ENCODE results near the gene TMEM63B. TPM values are rescaled to one million over a fixed set of nuclear protein-coding genes. Genes with fewer than 3 reads are reported as not detected.
A peak's percentile ranks its signal among the peaks of the same experiment; 100 is the strongest.

TMEM63B gene
- total and polyA plus RNA-seq, 2 of the 8 experiments (the other 6 are each of a cell fraction or from before 2014, with no cell fraction given) = 61.1 to 96.8 TPM

- Histone ChIP-seq H3K36me3 (ENCODE audit: control insufficient read depth in 2 of 4, insufficient read depth in 4 of 4, low read length in 3 of 4) (no peaks in the 10 kb centered on the region), H2BK12ac (ENCODE audit: low read depth, low read length) (peak overlapping the region; percentile 100), H2BK5ac (ENCODE audit: low read depth, low read length) (peak overlapping the region; percentile 99), H3K79me2 (ENCODE audit: control insufficient read depth in 1 of 2, insufficient read depth in 2 of 2, low read length in 2 of 2) (no peaks in the 10 kb centered on the region), H3K4me1 (replicated peaks in 1 of 4; ENCODE audit: control insufficient read depth in 3 of 4, insufficient read depth in 4 of 4, low read length in 3 of 4) (peaks cover 21 to 32% (median 30%) of the 10 kb centered on the region in 4 experiments), H4K8ac (ENCODE audit: extremely low read depth, insufficient read depth, low read length) (peak overlapping the region; percentile 97; the same call in 1 of the 2 replicates), H3K18ac (ENCODE audit: extremely low read depth, low read length) (peak overlapping the region; percentile 99), H3K4ac (replicated peaks; ENCODE audit: insufficient read length, low read depth, low read length) (peak overlapping the region; percentile 94), H3K4me3 (ENCODE audit: extremely low read depth in 1 of 4, insufficient read depth in 2 of 4, low read depth in 3 of 4, low read length in 4 of 4) (peak overlapping the region in 2 of 4 experiments; percentile 5 to 7; a peak in 3 of 8 replicates), H3K9me3 (ENCODE audit: insufficient read depth in 2 of 2, low read depth in 1 of 2, low read length in 1 of 2) (no peaks in the 10 kb centered on the region), H3K23me2 (ENCODE audit: low read depth, low read length) (no peaks in the 10 kb centered on the region; the same call in 1 of the 2 replicates), H2AFZ (ENCODE audit: low read length) (no peak overlapping the region), H2AK5ac (ENCODE audit: low read depth, low read length) (peak overlapping the region; percentile 82), H3K9ac (replicated peaks in 1 of 4; ENCODE audit: extremely low read depth in 1 of 4, low read depth in 3 of 4, low read length in 3 of 4) (peak overlapping the region in 3 of 4 experiments; percentile 47 to 58 (median 51); a peak in 5 of 7 replicates), H2BK15ac (ENCODE audit: low read length) (peak overlapping the region; percentile 53; the same call in 1 of the 2 replicates), H3K14ac (ENCODE audit: insufficient read length) (no peak overlapping the region), H3K27ac (ENCODE audit: low read depth, low read length) (peak overlapping the region; percentile 93), H4K91ac (replicated peaks; ENCODE audit: insufficient read length, low read length) (peak overlapping the region; percentile 99), H4K5ac (ENCODE audit: insufficient read length, low read depth, low read length) (peak overlapping the region; percentile 95), H3K56ac (replicated peaks; ENCODE audit: insufficient read length, low read depth, low read length) (peak overlapping the region; percentile 60), H3K4me2 (ENCODE audit: insufficient read depth in 1 of 2, low read depth in 2 of 2, low read length in 2 of 2) (peak overlapping the region; percentile 49 to 55), H4K20me1 (replicated peaks in 1 of 2; ENCODE audit: control insufficient read depth in 1 of 2, insufficient read depth in 2 of 2, low read length in 2 of 2) (no peaks in the 10 kb centered on the region), H2BK20ac (ENCODE audit: low read length) (peak overlapping the region; percentile 95), H2BK120ac (replicated peaks; ENCODE audit: low read depth, low read length) (peak overlapping the region; percentile 95), H3K27me3 (replicated peaks in 1 of 4; ENCODE audit: control insufficient read depth in 3 of 4, extremely low read depth in 1 of 4, insufficient read depth in 3 of 4, low read length in 3 of 4) (no peaks in the 10 kb centered on the region), H3K79me1 (ENCODE audit: low read depth, low read length) (no peaks in the 10 kb centered on the region), H3K23ac (ENCODE audit: insufficient read length) (no peak overlapping the region)
- ChIA-PET CTCF (ENCODE audit: partially characterized antibody) (interaction anchor here (0.8 to 3.5 kb wide), 11 partner anchors 8 to 53 kb away, joined by 3 to 21 read pairs (median 6); partner anchors contain the start of gene SLC29A1), POLR2A (ENCODE audit: partially characterized antibody) (interaction anchor here (0.7 to 6.2 kb wide), 19 partner anchors 9 to 459 kb away, joined by 3 to 60 read pairs (median 5); partner anchors contain the start of genes HSP90AB1, MYMX and SLC29A1)
- no peak for DNase-seq (ENCODE audit: low read depth in 1 of 2, low spot score in 2 of 2)
- WGBS, 2 experiments (ENCODE audit: extremely low coverage in 1 of 2, insufficient coverage in 1 of 2, insufficient read length in 1 of 2, insufficient replicate concordance in 2 of 2, low coverage in 1 of 2, low lambda C conversion rate in 2 of 2, missing lambda C conversion rate in 1 of 2) = 84% methylated on average over 11 of the region's 11 CpGs; no CpG with 5 or more reads in 1 of the 2 experiments
- FAIRE-seq = peak; percentile 65
- TF ChIP-seq HDAC2 (IDR thresholded peaks at IDR 0.05; ENCODE audit: borderline replicate concordance in 1 of 2, low read depth in 2 of 2, low read length in 2 of 2) (no peak), RNF2 (IDR thresholded peaks at IDR 0.05; ENCODE audit: borderline replicate concordance, low read depth, low read length, missing control alignments, poor library complexity, severe bottlenecking) (no peak), CBX5 (IDR thresholded peaks at IDR 0.05; ENCODE audit: low read depth, low read length) (no peak), SP2 (IDR thresholded peaks at IDR 0.05; ENCODE audit: low read length) (0 out of 2 replicates have a peak, but pooled peaks have one; percentile 2), ASH2L (IDR thresholded peaks at IDR 0.05; ENCODE audit: low read length) (peak; percentile 89), SIRT6 (IDR thresholded peaks at IDR 0.05; ENCODE audit: low read length) (no peak), CBX8 (IDR thresholded peaks at IDR 0.05; ENCODE audit: borderline replicate concordance, low read depth, low read length) (no peak), EGR1 (IDR thresholded peaks at IDR 0.05; ENCODE audit: borderline replicate concordance, low read depth, low read length) (no peak)
- TF ChIP-seq, protein P1, sequence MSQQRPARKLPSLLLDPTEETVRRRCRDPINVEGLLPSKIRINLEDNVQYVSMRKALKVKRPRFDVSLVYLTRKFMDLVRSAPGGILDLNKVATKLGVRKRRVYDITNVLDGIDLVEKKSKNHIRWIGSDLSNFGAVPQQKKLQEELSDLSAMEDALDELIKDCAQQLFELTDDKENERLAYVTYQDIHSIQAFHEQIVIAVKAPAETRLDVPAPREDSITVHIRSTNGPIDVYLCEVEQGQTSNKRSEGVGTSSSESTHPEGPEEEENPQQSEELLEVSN (IDR thresholded peaks at IDR 0.05) = no peak
- TF ChIP-seq, protein P2, sequence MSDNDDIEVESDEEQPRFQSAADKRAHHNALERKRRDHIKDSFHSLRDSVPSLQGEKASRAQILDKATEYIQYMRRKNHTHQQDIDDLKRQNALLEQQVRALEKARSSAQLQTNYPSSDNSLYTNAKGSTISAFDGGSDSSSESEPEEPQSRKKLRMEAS (IDR thresholded peaks at IDR 0.05) = no peak
Observed at GRCh38 chr6:44202972-44203750, 75.8 kb downstream of the TMEM63B start.

All from H1 (cell line).